Inflammatory macrophage (primary cell): ENCODE measurements around the gene HYPK.
"Not testable (repeated sequence)": the region's sequence is repeated elsewhere in the genome, so short reads cannot be mapped to it uniquely, and the experiment has no call there.

Source experiments
- DNase-seq, 2 donors: peaks; one replicate each; pipeline ENCODE4 v3.0.0-alpha.2; 2020 to 2022

The HYPK gene

DNA sequence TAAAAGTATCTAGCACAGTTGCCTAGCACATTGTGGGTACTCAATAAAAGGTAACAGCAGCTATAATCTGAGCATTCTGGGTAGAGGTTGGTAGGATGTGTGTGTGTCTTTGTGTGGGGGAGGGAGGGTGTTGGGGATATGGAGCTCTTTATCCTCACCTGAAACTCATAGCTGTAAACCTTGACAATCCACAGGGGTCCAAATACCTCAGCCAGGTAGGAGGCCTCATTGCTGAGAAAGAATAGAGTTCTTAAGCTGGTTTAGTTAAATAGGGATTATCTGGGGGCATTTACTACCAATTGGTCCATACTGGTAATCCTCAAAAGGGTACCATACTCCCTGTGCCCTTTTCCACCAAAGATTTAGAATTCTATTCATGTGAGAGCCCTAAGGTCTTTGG is 4.4 kb upstream of the HYPK start:
- no peak for DNase-seq

DNA sequence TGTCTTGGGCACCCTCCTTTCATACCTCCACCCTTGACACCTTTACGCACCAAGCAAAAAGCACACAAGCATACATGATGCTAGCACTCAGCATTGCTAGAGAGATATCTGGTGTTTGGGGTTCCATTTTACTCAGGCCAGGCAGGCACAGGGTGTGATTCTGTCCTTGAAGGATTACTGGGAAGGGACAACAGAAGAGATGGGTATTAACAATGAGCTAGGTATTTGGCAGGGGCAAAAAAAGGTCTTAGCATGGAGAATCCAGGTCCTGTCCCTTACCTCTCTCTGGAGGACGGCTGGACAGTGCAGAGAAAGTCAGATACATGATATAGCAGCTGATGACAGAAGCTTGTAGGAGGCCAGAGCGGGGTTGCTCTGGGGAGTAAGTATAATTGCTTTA is 3.8 kb upstream of the HYPK start:
- DNase-seq = no peak

DNA sequence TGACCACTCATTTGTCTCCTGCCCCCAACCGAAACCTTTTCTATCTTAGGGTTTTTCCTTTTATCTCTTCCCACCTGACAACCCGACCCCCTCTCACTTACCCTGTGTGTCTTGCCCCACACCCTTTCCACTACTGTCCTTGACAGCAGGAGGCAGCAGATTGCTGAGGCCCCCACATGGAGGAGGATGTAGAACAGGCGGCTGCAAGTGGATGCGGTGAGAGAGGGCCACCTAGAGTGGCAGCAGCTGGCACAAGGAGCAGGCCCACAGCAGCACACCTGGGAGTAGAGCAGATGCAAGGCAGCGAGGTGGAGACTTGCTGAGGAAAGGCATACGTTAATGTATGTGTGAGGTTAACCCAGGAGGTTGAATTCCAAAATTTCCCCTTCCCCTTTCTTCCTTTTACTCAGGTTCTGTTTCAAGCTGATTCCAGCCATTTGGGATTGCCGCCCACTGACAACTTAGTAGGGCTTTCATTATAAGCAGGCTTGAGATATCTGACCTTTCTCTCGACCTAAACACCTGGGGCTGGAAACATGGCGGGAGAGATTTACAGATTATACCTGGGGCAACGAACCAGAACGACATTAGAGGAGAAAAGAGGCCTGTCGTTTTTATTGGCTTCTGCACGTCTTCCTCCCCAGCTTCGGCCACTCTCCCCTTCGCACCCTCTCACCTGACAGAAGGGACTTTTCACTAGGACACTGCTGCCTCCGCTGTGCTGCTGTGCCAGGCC is 1.0 kb upstream of the HYPK start:
- no peak for DNase-seq

DNA sequence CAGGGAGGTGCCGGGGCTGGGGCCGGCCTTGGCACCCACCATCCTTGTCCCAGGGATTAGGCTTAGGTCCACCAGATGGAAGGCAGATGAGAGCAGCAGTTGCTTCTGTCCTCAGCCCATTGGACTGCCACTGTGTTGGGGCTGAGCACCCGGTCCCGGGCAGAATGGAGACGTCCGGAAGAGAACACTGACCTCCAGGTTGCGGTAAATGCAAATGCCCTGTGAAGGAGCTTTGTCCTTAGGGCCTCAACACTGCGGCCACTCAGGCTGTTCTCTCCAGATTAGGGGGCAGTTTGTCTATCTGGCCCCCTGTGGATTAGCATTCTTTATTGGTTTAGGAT is 484 bp upstream of the HYPK start, which contains the start of gene SERINC4:
Gene SERINC4, minus strand, starts transcription at position 276 of the 341 bp plus-strand sequence. Its CDS starts 234 bp downstream, at position 42.
- DNase-seq = no peak

DNA sequence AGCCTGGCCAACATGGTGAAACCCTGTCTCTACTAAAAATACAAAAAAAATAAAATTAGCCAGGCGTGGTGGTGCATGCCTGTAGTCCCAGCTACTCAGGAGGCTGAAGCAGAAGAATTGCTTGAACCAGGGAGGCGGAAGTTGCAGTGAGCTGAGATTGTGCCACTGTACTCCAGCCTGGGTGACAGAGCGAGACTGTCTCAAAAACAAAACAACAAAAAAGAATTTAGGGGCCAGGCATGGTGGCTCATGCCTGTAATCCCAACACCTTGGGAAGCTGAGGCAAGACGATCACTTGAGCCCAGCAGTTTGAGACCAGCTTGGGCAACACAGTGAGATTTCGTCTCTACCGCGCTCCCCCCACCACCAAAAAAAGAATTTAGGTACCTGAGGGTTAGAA is 2.3 kb downstream of the HYPK start:
- DNase-seq = not testable (repeated sequence)

DNA sequence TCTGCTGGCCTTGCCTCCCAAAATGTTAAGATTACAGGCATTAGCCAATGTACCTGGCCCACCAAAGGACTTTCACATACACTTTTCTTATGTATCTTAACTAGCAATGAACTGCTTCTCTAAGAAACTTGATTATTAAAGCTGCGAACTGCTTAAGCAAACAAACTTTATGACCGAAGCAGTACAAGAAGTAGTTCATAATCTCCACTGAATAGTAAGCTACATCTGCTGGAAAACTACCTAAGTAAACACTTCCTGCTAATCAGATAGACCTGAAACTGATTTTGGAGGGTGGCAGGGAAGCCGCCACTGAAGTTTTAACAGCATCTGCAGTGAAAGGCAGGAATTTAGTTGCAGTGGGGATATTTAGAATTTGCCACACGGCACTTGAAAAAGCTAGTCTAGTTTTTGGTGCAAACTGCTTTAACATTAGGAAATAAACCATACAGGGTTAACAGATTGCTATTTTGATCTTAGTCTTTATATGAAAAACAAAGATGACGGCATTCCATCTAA is 8.1 kb downstream of the HYPK start:
- no peak for DNase-seq

DNA sequence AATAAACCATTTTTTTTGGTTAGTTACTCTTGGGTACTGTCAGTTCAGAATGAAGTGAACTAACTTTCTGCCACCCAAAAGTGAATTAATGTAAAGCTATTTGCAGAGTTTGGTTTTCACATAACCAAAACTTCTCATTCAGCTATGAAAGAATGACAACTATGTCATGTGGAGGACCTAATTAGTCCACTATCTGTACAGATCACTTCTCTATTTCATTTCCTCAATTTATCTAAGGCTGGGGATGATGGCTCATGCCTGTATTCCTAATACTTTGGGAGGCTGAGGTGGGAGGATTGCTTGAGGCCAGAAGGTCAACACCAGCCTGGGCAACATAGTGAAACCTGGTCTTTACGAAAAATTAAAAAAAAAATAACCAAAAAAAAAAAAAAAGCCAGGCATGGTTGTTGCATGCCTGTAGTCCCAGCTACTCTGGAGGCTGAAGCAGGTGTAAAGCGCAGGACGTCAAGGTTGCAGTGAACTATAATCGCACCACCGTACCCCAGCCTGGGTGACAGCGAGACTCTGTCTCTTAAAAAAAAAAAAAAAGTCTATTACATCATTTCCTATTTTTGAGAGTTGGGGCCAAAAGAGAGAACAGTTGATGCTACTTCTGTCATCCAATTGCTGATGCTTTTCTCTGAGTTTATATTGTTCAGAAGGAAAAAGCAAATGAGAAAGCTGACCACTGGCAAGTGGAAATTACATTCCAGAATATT is 8.7 kb downstream of the HYPK start:
- DNase-seq = peak; percentile 78 to 80

DNA sequence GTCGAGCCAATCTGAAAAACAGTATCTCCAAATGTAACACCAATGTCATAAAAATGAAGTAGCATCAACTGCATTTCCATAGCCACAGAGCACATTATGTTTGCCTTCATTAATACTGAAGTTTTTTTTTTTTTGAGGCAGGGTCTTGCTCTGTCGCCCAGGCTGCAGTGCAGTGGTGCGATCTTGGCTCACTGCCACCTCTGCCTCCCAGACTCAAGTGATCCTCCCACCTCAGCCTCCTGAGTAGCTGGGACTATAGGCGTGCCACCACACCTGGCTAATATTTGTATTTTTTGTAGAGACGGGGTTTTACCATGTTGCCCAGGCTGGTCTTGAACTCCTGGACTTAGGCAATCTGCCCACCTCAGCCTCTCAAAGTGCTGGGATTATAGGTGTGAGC is 14.7 kb downstream of the HYPK start:
- DNase-seq = not testable (repeated sequence)

DNA sequence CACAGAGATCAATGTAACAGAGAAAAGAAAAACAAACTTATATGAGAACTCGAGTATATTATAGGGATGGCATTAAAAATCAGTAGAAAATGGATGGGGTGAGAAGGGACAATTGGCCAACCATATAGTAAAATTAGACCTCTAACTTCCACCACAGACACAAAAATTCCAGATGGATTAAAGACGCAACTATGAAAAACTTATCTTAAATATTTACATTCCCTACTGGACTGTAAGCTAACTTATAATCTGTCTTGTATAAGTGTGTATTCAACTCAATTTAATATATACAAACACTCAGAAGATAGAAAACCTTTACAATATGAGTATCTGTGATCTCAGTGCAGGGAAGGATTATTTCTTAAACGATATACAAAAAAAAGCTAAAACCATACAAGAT is 21.1 kb downstream of the HYPK start:
- no peak for DNase-seq

DNA sequence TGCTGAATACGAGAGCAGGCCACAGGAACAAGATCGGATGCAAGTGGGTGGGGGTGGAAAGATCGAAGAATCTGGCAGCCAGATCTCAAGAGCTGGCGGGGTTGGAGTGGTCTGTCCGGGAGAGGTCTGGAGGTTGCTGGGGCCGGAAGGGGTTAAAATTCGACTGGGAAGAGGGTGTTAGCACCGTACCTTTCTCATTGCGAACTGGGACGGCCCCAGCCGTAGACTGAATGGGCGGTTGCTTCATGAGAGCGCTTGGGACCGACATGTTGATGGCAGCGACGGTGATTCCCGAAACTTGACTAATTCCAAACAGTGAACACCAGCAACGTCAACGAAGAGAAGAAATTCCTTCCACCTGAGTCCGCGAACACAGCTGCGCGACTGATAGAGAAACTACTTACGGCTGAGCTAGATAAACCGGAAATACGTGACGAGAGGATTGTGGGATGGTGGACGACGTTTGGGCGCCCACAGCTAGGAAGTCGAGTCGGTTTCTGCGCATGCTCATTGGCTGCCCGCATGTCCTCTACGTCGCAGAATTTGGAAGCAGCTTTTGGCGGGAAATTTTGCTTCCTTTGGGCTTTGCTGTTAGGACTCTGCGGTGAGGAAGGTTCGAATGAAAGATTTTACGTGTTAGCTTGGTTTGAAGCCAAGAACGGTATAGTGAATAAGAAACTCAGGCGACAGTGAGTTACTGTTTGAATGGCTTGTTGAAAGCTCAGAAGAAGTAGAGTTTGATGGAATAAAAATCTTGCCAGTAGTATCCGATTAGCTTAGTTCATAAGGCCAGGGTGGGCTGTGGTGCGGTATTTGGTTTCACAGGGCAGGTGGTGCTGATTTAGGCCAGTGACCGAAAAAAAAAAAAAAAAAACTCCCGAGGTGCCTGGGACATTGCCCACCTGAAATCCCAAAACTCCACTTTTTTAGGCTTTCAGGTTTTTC is 24.2 kb downstream of the HYPK start, which contains the start of gene MFAP1:
Gene MFAP1, minus strand, starts transcription at position 389 of the 945 bp plus-strand sequence. Its CDS starts 121 bp downstream, at position 268.
- peak; percentile 95 to 97 for DNase-seq

DNA sequence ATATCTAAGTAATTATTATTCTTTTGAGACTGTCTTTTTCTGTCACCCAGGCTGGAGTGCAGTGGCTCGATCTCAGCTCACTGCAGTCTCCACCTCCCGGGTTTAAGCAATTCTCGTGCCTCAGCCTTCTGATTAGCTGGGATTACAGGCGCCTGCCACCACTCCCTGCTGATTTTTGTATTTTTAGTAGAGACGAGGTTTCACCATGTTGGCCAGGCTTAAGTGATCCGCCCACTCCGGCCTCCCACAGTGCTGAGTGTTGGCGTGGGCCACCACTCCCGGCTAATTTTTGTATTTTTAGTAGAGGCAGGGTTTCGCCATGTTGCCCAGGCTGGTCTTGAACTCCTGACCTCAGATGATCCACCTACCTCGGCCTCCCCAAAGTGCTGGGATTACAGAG is 24.9 kb downstream of the HYPK start:
- peak in 1 of 2 donors; percentile 4 for DNase-seq

DNA sequence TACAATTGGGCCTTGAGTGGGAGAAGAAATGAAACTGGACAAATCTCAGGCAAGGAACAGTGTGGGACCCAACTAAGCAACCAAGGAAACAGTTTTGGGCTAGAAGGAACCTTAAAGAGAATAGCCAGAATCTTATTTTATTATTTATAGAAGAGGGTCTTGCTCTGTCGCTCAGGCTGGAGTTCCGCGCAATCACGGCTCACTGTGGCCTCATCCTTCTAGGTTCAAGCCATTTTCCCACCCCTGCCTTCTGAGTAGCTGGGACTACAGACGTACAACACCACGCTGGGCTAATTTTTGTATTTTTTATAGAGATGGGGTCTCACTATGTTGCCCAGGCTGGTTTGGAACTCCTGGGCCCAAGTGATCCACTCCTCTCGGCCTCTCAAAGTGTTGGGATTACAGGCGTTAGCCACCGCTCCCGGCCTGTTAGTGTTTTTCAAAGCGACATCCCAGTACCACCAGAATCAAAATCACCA is 25.7 kb downstream of the HYPK start:
- no peak for DNase-seq

DNA sequence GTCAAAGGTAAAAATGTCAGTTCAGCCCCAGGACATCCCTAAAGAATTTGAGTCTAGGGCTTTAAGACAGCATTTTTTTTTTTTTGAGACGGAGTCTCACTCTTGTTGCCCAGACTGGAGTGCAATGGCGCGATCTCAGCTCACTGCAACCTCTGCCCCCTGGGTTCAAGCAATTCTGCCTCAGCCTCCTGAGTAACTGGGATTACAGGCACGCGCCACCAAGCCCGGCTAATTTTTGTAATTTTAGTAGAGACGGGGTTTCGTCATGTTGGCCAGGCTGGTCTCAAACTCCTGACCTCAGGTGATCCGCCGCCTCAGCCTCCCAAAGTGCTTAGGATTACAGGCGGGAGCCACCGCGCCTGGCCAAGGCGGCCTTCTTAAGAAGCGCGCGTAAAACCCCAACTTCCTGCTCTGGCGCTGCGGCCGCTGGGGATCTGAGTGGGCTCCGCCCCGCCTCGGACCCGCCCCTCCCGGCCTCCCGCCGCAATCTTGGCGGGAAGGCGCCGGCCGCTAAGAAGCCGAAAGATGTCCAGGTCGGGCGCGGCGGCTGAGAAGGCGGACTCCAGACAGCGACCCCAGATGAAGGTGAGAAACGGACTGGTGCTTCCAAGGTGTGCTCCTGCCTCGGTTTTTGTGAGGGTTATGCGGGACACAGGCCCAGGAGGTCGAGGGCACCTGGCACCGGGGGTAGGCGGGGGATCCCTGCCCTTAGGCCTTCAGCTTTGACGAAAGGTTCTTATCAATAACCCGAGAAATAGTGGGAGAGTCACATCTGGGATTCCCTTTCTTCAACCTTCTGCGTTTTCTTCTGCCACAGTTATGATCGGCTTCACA is 26.3 kb downstream of the HYPK start, which contains the start of gene WDR76:
Gene WDR76, plus strand, starts transcription at position 495 of the 834 bp plus-strand sequence. Its CDS starts 31 bp downstream, at position 526.
- DNase-seq = peak; percentile 79 to 87

DNA sequence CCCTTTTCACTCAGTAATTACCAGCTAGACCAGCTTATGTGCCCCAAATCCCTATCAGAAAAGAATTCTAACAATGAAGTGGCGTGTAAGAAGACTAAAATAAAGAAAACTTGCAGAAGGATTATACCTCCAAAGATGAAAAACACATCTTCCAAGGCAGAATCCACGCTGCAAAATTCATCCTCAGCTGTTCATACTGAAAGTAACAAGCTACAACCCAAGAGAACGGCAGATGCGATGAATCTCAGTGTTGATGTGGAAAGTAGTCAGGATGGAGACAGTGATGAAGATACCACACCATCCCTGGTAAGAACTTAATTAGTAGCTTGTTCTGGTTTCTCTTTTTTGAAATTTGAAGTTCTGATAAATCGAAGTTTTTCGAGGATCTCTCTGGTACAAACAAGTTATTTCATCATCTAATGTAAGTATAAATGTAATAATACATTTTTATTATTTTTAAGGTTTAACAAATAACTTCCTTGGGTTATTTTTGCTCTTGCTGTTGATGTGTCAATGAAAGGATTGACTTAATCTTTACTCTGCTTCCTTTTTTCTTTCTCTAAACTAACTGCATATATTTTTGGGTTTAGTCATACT is 27.8 kb downstream of the HYPK start:
- no peak for DNase-seq

DNA sequence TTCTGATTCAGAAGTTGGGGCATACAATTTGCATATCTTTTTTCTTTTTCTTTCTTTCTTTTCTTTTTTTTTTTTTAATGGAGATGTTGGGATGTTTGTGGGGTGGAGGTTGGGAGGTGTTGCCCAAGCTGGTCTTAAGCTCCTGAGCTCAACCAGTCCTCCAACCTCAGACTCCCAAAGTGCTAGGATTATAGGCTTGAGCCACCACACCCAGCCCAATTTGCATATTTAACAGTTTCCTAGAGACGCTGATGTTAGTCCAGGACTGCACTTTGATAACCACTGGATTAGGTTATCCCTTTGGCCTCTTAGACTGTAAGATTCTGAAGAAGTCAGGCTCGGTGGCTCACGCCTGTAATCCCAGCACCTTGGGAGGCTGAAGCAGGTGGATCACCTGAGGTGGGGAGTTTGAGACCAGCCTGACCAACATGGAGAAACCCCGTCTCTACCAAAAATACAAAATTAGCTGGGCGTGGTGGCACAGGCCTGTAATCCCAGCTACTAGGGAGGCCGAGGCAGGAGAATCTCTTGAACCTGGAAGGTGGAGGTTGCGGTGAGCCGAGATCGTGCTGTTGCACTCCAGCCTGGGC is 29.6 kb downstream of the HYPK start:
- DNase-seq = not testable (repeated sequence)

DNA sequence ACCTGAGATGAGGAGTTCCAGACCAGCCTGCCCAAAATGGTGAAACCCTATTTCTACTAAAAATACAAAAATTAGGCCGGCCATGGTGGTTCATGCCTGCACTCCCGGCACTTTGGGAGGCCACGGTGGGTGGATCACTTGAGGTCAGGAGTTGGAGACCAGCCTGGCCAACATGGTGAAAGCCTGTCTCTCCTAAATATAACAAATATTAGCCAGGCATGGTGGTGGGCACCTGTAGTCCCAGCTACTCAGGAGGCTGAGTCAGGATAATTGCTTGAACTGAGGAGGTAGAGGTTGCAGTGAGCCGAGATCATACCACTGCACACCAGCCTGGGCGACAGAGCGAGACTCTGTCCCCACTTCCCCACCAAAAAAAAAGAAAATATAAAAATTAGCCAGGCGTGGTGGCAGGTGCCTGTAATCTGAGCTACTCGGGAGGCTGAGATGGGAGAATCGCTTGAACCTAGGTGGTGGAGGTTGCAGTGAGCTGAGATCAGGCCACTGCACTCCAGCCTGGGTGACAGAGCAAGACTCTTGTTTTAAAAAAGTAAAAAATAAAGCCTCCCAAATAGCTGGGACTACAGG is 30.4 kb downstream of the HYPK start:
- not testable (repeated sequence) for DNase-seq

DNA sequence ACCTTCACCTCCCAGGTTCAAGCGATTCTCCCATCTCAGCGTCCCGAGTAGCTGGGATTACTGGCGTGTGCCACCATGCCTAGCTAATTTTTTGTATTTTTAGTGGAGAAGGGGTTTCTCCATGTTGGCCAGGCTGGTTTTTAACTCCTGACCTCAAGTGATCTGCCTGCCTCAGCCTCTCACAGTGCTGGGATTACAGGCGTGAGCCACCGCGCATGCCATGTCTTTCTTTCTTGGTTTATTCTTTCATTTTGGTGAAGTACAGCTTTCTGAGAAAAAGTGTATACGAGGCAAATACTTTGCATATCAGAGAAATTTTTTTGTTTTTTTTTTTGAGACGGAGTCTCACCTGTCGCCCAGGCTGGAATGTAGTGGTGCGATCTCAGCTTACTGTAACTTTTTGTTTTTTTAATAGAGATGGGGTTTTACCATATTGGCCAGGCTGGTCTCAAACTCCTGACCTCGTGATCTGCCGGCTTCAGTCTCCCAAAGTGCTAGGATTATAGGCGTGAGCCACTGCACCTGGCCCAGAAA is 31.2 kb downstream of the HYPK start:
- DNase-seq = not testable (repeated sequence)

DNA sequence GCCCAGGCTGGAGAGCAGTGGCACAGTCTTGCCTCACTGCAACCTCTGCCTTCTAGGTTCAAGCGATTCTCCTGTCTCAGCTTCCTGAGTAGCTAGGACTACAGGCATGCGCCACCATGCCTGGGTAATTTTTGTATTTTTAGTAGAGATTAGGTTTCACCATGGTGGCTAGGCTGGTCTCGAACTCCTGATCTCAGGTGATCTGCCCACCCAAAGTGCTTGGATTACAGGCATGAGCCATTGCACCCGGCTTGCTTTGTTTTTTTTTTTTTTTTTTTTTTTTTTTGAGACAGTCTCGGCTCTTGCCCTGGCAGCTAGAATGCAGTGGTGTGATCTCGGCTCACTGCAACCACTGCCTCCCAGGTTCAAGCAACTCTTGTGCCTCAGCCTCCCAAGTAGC is 32.1 kb downstream of the HYPK start:
- DNase-seq = not testable (repeated sequence)

DNA sequence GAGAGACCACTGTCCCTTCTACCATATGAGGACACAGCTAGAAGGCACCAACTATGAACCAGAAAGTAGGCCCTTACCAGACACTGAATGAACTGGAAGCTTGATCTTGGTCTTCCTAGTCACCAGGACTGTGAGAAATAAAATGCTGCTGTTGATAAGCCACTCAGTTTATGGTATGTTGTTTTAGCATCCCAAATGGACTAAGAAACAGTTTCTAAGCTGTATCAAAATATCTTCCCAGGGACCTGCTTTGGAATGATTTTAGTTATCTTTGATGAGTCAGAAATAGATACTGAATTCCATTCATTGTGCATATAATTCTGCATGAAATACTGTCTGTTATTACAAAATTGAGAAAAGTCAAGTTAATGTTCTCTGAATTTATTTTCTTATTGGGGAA is 45.0 kb downstream of the HYPK start:
- DNase-seq = no peak

DNA sequence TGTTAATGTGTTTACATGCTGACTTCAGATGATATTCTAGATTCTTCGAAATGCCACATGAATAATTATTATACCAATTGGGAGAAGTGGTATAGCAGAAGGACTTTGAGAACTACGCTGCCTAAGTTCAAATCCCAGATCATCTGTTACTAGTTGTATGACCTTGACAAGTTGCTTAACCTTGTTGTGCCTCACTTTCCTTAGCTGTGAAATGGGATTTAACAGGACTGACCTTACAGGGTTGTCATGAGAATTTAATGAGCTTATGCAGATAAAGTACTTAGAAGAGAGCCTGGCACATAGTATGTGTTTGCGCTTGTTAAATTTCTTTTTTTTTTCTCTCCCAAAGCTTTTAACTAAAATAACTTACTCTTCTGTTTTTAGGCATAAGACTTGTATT is 50.9 kb downstream of the HYPK start:
- DNase-seq = no peak
